Neural cell (in vitro differentiated cells): Measurements from ENCODE around the gene VWA3B.

Experiments used
- EP300 ChIP-seq: fragments of 450-650 bp; conservative IDR thresholded peaks from 2 replicates; pipeline ENCODE4 v1.6.1; 2014; ENCODE audit warnings: antibody characterized with exemption, mild to moderate bottlenecking, moderate library complexity; ENCODE audit not compliant: poor library complexity, severe bottlenecking
- EZH2 ChIP-seq: fragments of 200-600, 300-800 bp; shearing (Covaris generic), sonication (generic); IDR thresholded peaks from 2 replicates; pipeline ENCODE4 v1.6.1; 2014; ENCODE audit warnings: antibody characterized with exemption, low read length, borderline replicate concordance, mild to moderate bottlenecking; ENCODE audit not compliant: insufficient read depth, poor library complexity, severe bottlenecking
- MXI1 ChIP-seq: fragments of 450-650 bp; conservative IDR thresholded peaks from 2 replicates; pipeline ENCODE4 v1.6.1; 2014; ENCODE audit warnings: antibody characterized with exemption, mild to moderate bottlenecking; ENCODE audit not compliant: poor library complexity, severe bottlenecking
- POLR2AphosphoS5 ChIP-seq: IDR thresholded peaks from 2 replicates; pipeline ENCODE4 v1.6.1; 2012
- RAD21 ChIP-seq: fragments of 450-650 bp; conservative IDR thresholded peaks from 2 replicates; pipeline ENCODE4 v1.6.1; 2014; ENCODE audit warnings: antibody characterized with exemption, mild to moderate bottlenecking, moderate library complexity
- TF ChIP-seq, protein P1 (sequence below): fragments of 450-650 bp; IDR thresholded peaks from 2 replicates; pipeline ENCODE4 v1.5.1; 2014; ENCODE audit warnings: antibody characterized with exemption, mild to moderate bottlenecking, moderate library complexity; ENCODE audit not compliant: poor library complexity, severe bottlenecking
- TF ChIP-seq, protein P2 (sequence below): IDR thresholded peaks from 2 replicates; pipeline ENCODE4 v1.6.1; 2012; ENCODE audit warnings: borderline replicate concordance

- no peak for TF ChIP-seq EP300
- TF ChIP-seq, protein P1, sequence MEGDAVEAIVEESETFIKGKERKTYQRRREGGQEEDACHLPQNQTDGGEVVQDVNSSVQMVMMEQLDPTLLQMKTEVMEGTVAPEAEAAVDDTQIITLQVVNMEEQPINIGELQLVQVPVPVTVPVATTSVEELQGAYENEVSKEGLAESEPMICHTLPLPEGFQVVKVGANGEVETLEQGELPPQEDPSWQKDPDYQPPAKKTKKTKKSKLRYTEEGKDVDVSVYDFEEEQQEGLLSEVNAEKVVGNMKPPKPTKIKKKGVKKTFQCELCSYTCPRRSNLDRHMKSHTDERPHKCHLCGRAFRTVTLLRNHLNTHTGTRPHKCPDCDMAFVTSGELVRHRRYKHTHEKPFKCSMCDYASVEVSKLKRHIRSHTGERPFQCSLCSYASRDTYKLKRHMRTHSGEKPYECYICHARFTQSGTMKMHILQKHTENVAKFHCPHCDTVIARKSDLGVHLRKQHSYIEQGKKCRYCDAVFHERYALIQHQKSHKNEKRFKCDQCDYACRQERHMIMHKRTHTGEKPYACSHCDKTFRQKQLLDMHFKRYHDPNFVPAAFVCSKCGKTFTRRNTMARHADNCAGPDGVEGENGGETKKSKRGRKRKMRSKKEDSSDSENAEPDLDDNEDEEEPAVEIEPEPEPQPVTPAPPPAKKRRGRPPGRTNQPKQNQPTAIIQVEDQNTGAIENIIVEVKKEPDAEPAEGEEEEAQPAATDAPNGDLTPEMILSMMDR = no peak
- TF ChIP-seq EZH2 = no peak
- TF ChIP-seq POLR2AphosphoS5 = no peak
- TF ChIP-seq MXI1 = no peak
- TF ChIP-seq, protein P2, sequence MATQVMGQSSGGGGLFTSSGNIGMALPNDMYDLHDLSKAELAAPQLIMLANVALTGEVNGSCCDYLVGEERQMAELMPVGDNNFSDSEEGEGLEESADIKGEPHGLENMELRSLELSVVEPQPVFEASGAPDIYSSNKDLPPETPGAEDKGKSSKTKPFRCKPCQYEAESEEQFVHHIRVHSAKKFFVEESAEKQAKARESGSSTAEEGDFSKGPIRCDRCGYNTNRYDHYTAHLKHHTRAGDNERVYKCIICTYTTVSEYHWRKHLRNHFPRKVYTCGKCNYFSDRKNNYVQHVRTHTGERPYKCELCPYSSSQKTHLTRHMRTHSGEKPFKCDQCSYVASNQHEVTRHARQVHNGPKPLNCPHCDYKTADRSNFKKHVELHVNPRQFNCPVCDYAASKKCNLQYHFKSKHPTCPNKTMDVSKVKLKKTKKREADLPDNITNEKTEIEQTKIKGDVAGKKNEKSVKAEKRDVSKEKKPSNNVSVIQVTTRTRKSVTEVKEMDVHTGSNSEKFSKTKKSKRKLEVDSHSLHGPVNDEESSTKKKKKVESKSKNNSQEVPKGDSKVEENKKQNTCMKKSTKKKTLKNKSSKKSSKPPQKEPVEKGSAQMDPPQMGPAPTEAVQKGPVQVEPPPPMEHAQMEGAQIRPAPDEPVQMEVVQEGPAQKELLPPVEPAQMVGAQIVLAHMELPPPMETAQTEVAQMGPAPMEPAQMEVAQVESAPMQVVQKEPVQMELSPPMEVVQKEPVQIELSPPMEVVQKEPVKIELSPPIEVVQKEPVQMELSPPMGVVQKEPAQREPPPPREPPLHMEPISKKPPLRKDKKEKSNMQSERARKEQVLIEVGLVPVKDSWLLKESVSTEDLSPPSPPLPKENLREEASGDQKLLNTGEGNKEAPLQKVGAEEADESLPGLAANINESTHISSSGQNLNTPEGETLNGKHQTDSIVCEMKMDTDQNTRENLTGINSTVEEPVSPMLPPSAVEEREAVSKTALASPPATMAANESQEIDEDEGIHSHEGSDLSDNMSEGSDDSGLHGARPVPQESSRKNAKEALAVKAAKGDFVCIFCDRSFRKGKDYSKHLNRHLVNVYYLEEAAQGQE = no peak
- TF ChIP-seq RAD21 = no peak
Measured at GRCh38 chr2:98282109-98282508, 195.1 kb downstream of the VWA3B start.
